HG03060 (cell line): ENCODE measurements around the gene PCNX3.

Experiments
- ATAC-seq: cut with Tn5 transposase; IDR thresholded peaks from one replicate; pipeline ENCODE4 v1.9.1; 2021; ENCODE audit warnings: low read depth, moderate number of reproducible peaks; ENCODE audit not compliant: unreplicated experiment

The PCNX3 gene

DNA sequence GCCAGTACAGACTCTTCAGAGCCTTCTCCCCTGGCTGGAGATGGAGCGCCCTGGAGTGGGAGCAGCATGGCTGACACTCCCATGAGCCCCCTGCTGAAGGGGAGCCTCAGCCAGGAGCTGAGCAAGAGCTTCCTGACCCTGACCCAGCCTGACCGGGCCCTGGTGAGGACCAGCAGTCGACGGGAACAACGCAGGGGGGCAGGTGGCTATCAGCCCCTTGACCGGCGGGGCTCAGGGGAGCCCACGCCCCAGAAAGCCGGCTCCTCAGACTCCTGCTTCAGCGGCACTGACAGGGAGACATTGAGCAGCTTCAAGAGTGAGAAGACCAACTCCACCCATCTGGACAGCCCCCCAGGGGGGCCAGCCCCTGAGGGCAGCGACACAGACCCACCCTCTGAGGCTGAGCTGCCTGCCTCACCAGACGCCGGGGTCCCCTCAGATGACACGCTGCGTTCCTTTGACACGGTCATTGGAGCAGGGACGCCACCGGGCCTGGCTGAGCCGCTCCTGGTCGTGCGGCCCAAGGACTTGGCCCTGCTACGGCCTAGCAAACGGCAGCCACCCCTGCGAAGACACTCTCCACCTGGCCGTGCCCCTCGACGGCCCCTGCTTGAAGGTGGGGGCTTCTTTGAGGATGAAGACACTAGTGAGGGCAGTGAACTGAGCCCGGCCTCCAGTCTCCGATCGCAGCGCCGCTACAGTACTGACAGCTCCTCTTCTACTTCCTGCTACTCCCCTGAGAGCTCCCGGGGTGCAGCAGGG is 2.6 kb downstream of the PCNX3 start:
- no peak for ATAC-seq

DNA sequence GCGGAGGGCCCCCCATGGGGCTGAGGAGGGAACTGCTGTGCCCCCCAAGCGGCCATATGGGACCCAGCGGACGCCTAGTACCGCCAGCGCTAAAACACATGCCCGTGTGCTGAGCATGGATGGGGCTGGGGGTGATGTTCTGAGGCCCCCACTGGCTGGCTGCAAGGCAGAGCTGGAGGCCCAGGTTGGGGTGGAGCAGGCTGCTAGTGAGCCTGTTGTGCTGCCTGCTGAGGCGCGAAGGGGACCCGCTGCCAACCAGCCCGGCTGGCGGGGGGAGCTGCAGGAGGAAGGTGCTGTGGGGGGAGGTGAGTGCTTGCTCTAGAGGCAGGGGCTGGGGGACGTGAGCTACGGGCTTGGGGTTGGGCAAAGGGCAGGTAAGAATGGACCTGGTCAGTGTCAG is 3.2 kb downstream of the PCNX3 start:
- ATAC-seq, result no peak

- ATAC-seq, result no peak
These were observed 3.8 kb downstream of the PCNX3 start for GRCh38 chr11:65619281-65619928.

GRCh38 chr11:65620666-65621065 is 5.1 kb downstream of the PCNX3 start:
- ATAC-seq, result no peak

GRCh38 chr11:65621460-65621859 is 5.9 kb downstream of the PCNX3 start:
- ATAC-seq, result no peak

DNA sequence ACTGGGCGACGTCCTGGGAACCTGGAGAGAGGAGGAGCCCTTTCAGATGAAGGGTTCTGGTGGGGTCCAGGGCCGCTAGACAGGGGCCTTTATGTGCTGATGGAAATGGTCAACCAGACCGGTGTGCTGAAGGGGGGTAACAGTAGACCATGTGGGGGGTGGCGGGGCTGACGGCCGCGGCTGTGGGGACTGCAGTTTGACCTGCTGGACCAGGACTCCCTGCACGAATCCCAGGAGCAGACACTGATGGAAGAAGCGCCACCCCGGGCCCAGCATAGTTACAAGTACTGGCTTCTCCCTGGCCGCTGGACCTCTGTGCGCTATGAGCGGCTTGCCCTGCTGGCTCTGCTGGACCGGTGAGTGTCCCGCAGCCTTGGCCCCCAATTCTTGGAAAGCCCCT is 6.4 kb downstream of the PCNX3 start:
- ATAC-seq, result no peak

DNA sequence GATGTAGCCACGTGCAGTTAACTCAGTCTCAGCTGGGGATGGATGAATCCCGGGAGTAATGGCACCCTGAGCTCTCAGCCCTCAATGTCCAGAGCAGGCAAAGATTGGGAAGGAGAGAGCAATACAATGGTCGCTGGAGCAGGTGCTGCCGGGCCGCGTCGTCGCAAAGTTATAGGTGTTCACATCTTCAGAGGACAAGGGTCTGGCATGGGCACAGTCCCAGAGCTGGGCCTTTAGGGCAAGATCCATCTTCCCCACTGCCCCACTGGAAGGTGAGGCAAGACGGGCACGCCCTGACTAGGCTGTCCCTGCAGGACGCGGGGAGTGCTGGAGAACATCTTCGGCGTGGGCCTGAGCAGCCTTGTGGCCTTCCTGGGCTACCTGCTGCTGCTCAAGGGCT is 7.6 kb downstream of the PCNX3 start:
- ATAC-seq, result no peak

DNA sequence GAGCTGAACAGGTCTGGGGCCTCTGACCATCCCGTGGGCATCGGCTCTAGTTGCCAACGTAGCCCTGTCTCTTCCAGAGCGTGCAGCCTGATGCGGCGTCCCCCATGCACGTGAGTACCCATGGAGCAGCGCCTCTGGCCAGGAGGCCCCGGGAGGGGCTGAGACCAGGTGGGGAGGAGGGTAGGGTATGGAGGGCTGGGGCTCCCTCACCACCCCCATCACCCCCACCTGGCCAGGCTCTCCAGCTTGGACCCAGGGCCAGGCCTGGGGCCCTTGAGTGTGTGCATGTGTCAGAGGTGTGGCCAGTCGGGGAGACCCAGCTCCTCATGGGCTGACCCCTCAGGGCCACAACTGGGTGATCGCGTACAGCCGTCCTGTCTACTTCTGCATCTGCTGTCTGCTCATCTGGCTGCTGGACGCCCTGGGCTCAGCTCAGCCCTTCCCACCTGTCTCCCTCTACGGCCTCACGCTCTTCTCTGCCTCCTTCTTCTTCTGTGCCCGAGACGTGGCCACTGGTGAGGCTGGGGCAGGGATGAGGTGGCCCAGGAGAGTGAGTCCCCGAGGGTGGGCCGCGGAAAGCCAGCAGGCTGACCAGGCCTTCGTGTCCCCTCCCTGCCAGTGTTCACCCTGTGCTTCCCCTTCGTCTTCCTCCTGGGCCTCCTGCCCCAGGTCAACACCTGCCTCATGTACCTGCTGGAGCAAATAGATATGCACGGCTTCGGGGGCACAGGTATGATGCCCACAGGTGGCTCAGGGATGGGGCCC is 8.5 kb downstream of the PCNX3 start:
- ATAC-seq, result no peak

GRCh38 chr11:65624931-65625627 is 9.5 kb downstream of the PCNX3 start:
- ATAC-seq, result no peak

- no peak for ATAC-seq
These were observed 10.2 kb downstream of the PCNX3 start for GRCh38 chr11:65625628-65626342.

DNA sequence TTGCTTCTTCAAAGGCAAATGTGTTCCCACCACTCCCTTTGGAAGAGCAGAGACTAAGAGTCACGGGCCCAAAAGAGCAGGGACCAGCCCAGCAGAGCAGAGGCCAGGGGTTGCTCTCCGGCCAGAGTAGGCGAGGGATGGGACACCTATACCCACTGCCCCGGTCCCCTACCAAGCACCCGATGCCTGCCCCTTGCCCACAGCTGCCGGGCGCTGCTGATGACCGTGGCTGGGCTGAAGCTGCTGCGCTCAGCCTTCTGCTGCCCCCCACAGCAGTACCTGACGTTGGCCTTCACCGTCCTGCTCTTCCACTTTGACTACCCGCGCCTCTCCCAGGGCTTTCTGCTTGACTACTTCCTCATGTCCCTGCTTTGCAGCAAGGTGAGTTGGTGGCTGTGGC is 11.6 kb downstream of the PCNX3 start:
- no peak for ATAC-seq

DNA sequence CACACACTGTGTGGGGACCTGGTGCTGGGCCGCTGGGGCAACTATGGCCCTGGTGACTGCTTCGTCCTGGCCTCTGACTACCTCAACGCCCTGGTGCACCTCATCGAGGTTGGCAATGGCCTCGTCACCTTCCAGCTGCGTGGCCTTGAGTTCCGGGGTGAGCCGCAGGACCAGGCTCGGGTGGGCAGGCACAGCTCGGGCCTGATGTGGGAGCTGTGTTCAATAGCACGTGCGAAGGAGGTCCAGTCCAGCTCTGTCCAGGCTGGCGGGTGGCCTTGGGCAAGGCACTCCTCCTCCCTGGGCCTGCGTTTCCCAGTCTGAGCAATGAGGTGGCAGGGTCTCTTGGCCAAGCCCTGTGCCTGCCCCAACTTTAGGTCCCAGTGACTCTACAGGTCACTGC is 14.0 kb downstream of the PCNX3 start:
- no peak for ATAC-seq

DNA sequence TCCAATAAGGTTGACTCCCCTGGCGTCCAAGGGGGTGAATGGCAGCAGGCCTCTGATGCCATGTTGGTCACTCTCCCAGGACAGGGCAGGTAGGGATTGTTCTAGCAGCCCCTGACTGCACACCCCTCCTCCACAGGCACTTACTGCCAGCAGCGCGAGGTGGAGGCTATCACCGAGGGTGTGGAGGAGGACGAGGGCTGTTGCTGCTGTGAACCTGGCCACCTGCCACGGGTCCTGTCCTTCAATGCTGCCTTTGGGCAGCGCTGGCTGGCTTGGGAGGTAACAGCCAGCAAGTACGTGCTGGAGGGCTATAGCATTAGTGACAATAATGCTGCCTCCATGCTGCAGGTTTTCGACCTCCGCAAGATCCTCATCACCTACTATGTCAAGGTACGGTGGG is 14.6 kb downstream of the PCNX3 start:
- no peak for ATAC-seq

DNA sequence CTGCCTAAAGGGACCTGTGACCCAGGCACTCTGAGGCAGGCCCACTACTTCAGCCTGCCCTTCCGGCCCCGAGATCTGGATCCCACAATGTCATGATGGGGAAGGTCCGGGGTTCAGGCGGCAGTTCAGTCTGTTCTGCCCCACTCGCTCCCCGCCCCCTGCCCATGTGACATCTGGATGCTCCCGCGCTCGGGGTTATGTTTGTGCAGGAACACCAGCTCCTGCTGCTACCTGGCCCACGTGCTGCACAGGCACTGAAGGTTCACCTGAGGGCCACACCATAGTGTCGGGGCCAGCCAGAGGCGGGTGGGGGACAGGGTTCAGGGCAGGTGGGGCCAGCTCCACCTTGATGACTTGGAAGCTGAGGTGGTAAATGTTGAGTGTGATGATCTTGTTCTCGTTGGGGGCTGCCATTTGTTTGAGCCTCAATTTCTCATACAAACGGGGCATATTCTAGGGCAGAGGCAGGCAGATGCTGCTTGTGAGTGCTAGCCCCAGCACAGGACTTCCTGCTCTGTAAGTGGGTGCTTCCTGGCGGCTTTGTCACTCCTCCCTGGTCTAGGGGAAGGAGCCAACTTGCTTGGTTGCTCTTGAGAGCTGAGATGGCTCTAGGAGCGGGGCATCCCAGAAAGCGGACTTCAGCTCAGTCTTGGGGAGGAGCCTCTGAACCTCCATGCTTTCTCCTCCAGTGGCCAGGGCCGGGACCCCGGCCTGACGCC is 18.0 kb downstream of the PCNX3 start:
- ATAC-seq, result no peak

DNA sequence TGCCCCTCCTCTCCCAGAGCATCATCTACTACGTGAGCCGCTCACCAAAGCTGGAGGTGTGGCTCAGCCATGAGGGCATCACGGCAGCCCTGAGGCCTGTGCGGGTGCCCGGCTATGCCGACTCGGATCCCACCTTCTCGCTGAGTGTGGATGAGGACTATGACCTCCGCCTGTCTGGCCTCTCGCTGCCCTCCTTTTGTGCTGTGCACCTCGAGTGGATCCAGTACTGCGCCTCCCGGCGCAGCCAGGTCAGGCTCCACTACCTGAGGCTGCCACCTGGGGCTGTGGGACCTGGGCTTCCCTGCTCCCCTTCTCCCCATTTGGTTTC is 18.5 kb downstream of the PCNX3 start:
- ATAC-seq, result no peak

DNA sequence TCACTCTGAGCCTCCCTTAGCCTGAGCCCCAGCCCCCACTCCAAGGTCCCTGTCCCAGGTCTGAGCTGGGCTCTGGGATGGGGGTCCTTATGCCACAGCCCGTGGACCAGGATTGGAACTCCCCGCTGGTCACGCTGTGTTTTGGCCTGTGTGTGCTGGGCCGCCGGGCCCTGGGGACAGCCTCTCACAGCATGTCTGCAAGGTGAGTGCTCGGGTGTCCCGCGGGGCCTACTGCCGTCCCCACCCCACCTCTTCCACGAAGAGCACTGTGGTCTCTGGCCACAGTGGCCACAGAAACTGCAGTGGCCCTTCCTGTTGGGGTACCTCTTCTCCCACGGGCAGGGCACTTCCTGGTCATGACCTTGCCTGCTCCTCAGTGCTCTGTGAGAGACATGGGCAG is 18.9 kb downstream of the PCNX3 start:
- no peak for ATAC-seq

DNA sequence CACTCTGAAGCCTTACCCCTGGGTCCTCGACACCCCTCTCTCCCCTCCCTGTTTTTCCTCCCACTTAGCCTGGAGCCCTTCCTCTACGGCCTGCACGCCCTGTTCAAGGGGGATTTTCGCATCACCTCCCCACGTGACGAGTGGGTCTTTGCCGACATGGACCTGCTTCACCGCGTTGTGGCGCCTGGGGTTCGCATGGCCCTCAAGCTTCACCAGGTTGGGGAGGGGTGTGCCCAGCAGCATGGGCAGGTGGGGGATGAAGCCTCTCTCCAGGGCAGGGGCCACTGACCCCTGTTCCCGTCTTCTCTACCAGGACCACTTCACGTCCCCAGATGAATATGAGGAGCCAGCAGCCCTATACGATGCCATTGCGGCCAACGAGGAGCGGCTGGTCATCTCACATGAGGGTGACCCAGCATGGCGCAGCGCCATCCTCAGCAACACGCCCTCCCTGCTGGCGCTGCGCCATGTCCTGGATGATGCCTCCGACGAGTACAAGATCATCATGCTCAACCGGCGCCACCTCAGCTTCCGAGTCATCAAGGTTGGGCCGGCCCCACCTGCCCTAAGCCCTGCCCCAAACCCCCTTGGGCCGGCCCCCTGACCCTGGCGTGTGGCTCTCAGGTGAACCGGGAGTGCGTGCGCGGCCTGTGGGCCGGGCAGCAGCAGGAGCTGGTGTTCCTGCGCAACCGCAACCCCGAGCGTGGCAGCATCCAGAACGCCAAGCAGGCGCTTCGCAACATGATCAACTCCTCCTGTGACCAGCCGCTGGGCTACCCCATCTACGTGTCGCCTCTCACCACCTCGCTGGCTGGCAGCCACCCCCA is 19.5 kb downstream of the PCNX3 start:
- ATAC-seq, result no peak

- no peak for ATAC-seq
These were observed 20.8 kb downstream of the PCNX3 start for GRCh38 chr11:65636108-65637031.
